ENCODE results near the gene YWHAB. TPM values are rescaled to one million over a fixed set of nuclear protein-coding genes. Genes with fewer than 3 reads are reported as not detected.

Gene YWHAB
- total RNA-seq, 1 experiment from 2014 or later: 69.2 TPM

GRCh38 chr20:44888226-44889103 lies 3.0 kb downstream of the YWHAB start:
- Histone ChIP-seq H3K27me3 (ENCODE audit: control insufficient read depth, insufficient read depth, low read length) (no peaks in the 10 kb centered on the region; the same call in 1 of the 2 replicates), H3K36me3 (replicated peaks; ENCODE audit: control insufficient read depth, insufficient read depth, low read length) (no peaks in the 10 kb centered on the region; the same call in 1 of the 2 replicates), H3K4me3 (ENCODE audit: insufficient read depth, low read depth, low read length) (no peak overlapping the region)
- DNase-seq: no peak

DNA sequence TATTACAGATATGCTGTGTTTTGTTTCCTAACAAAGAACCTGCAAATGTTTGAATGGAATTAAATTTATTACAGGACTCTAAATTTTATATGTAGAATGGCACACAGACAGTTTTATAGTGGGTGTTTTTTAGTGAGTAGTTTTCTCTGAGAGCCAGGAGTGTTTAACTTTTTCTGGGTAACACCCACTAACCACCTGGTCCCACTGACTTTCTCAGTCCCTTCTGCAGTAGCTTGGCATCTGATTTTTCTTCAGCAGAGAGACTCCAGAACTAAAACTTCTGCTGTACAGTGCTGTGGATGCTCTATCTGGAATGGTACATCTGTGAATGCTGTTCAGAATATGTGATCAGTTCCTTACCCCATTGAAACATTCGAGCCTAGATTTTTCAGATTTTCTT lies 6.3 kb downstream of the YWHAB start:
- H3K4me3 ChIP-seq (ENCODE audit: insufficient read depth, low read depth, low read length): no peak overlapping the region
- no peak for DNase-seq
- no peaks in the 10 kb centered on the region for H3K27me3 ChIP-seq (ENCODE audit: control insufficient read depth, insufficient read depth, low read length)
- H3K36me3 ChIP-seq (replicated peaks; ENCODE audit: control insufficient read depth, insufficient read depth, low read length): no peaks in the 10 kb centered on the region; the same call in 1 of the 2 replicates

GRCh38 chr20:44894959-44895358 lies 9.5 kb downstream of the YWHAB start:
- no peaks in the 10 kb centered on the region for H3K27me3 ChIP-seq (ENCODE audit: control insufficient read depth, insufficient read depth, low read length)
- no peak for DNase-seq
- no peak overlapping the region for H3K4me3 ChIP-seq (ENCODE audit: insufficient read depth, low read depth, low read length)
- no peaks in the 10 kb centered on the region for H3K36me3 ChIP-seq (replicated peaks; ENCODE audit: control insufficient read depth, insufficient read depth, low read length)

GRCh38 chr20:44896583-44896982 lies 11.1 kb downstream of the YWHAB start:
- Histone ChIP-seq H3K4me3 (ENCODE audit: insufficient read depth, low read depth, low read length) (no peak overlapping the region), H3K27me3 (ENCODE audit: control insufficient read depth, insufficient read depth, low read length) (no peaks in the 10 kb centered on the region), H3K36me3 (replicated peaks; ENCODE audit: control insufficient read depth, insufficient read depth, low read length) (peaks cover 4% of the 10 kb centered on the region)
- DNase-seq: no peak

GRCh38 chr20:44897133-44897532 lies 11.6 kb downstream of the YWHAB start:
- Histone ChIP-seq H3K27me3 (ENCODE audit: control insufficient read depth, insufficient read depth, low read length) (no peaks in the 10 kb centered on the region), H3K36me3 (replicated peaks; ENCODE audit: control insufficient read depth, insufficient read depth, low read length) (peaks cover 8% of the 10 kb centered on the region), H3K4me3 (ENCODE audit: insufficient read depth, low read depth, low read length) (no peak overlapping the region)
- DNase-seq: no peak

DNA sequence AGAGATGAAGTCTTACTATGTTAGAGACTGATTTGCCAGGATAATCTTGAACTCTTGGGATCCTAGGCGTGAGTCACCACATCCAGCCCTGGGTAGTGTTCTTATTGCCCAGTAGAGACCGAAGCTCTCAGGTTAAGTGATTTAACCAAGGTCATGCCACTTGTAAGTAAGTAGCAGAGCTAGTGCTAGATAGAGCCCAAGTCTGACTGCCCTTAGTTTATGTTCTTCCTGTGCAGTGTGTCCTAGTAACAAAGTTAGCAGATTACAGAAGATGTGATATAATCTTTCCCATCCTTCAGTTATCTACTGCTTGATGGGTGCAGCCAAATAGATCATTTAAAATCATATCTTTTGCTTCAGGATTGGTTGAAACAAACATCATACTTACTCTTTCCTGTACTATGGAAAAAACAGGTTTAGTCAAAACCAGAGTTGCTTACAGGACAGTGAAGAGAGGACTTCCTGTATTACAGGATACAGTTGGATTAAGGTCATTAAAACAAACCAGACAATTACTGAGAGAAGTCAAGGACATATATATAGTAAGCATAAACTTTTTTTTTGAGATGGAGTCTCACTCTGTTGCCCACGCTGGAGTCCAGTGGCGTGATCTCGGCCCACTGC lies 14.8 kb downstream of the YWHAB start:
- Histone ChIP-seq H3K4me3 (ENCODE audit: insufficient read depth, low read depth, low read length) (no peak overlapping the region), H3K27me3 (ENCODE audit: control insufficient read depth, insufficient read depth, low read length) (no peaks in the 10 kb centered on the region), H3K36me3 (replicated peaks; ENCODE audit: control insufficient read depth, insufficient read depth, low read length) (peaks cover 23% of the 10 kb centered on the region)
- DNase-seq: no peak

DNA sequence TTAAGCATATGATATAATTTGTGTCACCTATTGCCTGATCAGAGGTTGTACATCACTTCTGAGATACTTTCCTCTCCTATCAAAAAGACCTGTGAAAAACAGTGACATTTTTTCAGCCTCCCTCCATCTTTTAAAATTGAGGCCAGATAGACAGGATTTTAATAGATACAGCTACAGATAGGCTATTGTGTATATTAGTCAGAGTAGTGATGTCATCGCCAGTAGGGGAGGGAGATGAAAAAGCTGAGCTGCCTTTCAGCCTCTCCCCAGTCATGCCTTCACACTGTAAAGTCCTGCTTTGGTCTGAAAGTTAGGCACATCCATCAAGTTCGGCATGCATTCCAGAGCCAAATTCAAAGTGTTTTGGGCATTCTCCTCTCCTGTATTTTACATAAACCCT lies 16.5 kb downstream of the YWHAB start:
- H3K27me3 ChIP-seq (ENCODE audit: control insufficient read depth, insufficient read depth, low read length): no peaks in the 10 kb centered on the region
- no peak for DNase-seq
- H3K36me3 ChIP-seq (replicated peaks; ENCODE audit: control insufficient read depth, insufficient read depth, low read length): peaks cover 32% of the 10 kb centered on the region
- H3K4me3 ChIP-seq (ENCODE audit: insufficient read depth, low read depth, low read length): no peak overlapping the region

- no peaks in the 10 kb centered on the region for H3K27me3 ChIP-seq (ENCODE audit: control insufficient read depth, insufficient read depth, low read length)
- H3K36me3 ChIP-seq (replicated peaks; ENCODE audit: control insufficient read depth, insufficient read depth, low read length): peaks cover 39% of the 10 kb centered on the region
- no peak overlapping the region for H3K4me3 ChIP-seq (ENCODE audit: insufficient read depth, low read depth, low read length)
- DNase-seq: no peak
These were observed 18.9 kb downstream of the YWHAB start for GRCh38 chr20:44904377-44904776.

GRCh38 chr20:44908987-44909871 lies 23.7 kb downstream of the YWHAB start:
- Histone ChIP-seq H3K4me3 (ENCODE audit: insufficient read depth, low read depth, low read length) (peak overlapping the region; percentile 25), H3K27me3 (ENCODE audit: control insufficient read depth, insufficient read depth, low read length) (no peaks in the 10 kb centered on the region), H3K36me3 (replicated peaks; ENCODE audit: control insufficient read depth, insufficient read depth, low read length) (peaks cover 38% of the 10 kb centered on the region)
- DNase-seq: peak; percentile 18

DNA sequence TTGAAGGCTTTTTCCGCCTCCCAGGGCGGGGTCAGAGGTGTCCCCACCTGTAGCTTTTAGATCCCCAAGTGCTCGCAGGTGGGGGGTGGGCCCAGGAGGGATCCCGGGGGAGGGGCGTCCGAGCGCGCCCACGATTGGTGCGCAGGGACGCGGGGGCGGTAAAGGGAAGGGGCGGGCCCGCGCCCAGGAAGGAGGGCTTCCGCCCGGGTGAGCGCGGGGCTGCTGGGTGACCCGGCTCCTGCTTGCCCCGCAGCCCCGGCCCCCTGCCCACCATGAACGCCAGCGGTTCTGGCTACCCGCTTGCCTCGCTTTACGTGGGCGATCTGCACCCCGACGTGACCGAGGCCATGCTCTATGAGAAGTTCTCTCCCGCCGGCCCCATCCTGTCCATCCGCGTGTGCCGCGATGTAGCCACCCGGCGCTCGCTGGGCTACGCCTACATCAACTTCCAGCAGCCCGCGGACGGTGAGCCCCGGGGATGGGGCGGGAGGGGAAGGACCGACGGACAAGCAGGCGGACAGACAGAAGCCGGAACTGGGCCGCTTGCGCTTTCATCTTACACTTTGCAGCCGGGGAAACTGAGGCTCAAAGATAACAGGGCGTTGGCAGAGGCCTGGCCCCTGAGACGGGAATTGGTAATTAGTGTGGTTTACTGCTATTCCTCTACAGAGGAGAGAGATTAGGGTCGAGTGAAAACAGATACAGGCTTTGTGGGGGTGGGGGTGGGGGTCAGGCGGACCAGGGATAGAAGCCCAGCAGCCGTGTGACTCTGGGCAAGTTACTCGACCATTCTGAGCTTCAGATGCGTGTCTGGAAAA lies 24.6 kb downstream of the YWHAB start, which contains the start of gene PABPC1L:
Gene PABPC1L, plus strand, starts transcription at position 189 of the 818 bp plus-strand sequence. Its CDS starts 84 bp downstream, at position 273.
- peak; percentile 98 for DNase-seq
- Histone ChIP-seq H3K27me3 (ENCODE audit: control insufficient read depth, insufficient read depth, low read length) (no peaks in the 10 kb centered on the region), H3K36me3 (replicated peaks; ENCODE audit: control insufficient read depth, insufficient read depth, low read length) (peaks cover 38% of the 10 kb centered on the region), H3K4me3 (ENCODE audit: insufficient read depth, low read depth, low read length) (peak within 1 kb of the TSS; percentile 82)

DNA sequence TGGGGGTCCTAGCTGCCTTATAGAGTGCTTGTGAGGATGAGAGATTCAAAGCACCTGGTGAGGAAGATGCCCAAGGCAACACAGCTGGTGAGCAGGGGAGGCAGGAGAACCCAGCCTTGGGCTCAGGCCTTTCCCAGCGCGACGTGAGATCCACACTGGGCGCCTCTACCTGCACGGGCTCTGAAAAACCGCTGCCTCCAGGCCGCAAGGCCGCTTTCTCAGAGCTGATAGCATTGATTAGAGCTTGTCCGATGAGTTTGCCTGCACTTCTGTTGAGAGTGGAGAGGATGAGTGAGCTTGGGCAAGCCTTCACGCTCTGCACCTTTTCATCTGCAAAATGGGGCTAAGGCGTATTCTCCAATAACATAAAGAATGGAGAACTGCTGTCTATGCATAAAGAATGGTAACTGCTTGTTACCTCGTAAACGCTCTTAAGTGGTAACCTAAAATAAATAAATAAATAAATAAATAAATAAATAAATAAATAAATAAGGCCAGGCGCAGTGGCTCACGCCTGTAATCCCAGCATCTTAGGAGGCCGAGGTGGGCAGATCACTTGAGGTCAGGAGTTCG lies 25.3 kb downstream of the YWHAB start:
- Histone ChIP-seq H3K4me3 (ENCODE audit: insufficient read depth, low read depth, low read length) (peak overlapping the region; percentile 82), H3K27me3 (ENCODE audit: control insufficient read depth, insufficient read depth, low read length) (no peaks in the 10 kb centered on the region), H3K36me3 (replicated peaks; ENCODE audit: control insufficient read depth, insufficient read depth, low read length) (peaks cover 36% of the 10 kb centered on the region)
- peak; percentile 62 for DNase-seq

DNA sequence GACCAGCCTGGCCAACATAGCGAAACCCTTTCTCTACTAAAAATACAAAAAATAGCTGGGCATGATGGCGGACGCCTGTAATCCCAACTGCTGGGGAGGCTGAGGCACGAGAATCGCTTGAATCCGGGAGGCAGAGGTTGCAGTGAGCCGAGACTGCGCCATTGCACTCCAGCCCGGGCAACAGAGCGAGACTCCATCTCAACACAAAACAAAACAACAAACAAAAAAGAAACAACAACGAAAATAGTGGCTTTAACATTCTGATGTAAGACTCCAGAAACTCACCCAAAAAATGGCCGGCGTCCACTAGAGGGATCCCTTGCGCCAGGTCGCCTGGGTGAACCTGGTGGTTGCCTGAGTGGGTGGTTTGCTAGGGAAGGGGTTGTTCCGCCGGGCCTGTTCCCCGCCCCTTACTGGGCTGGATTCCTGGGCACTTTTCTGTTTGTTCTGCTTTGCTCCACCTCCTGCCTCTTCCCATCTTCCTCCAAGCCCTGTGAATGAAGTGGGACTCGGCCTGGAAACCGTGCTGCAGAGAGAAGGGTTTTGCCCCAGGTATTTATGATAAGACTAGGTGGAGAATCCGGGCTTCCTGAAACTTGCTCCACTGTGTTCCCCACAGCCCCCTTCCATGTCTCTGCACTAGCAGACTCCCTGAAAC lies 25.9 kb downstream of the YWHAB start:
- Histone ChIP-seq H3K36me3 (replicated peaks; ENCODE audit: control insufficient read depth, insufficient read depth, low read length) (peaks cover 35% of the 10 kb centered on the region), H3K4me3 (ENCODE audit: insufficient read depth, low read depth, low read length) (no peak overlapping the region), H3K27me3 (ENCODE audit: control insufficient read depth, insufficient read depth, low read length) (no peaks in the 10 kb centered on the region)
- peak; percentile 92 for DNase-seq

DNA sequence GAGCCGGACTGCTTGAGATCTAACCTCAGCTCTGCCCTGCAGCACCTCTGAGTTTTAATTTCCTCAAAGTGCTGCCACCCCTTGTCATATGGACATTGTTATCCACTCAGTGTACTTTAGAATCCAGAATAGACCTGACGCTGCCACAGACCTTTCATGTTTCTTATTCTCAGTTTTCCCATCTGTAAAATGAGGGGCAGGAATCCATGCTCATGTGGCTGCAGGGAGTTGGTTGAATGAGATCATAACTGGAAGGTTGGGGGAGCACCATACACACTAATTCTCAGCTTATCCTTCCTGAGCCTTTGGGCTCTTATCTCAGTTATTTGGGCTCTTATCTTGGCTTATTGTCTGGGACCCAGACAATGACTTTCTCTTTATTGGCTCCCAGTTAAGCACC lies 26.7 kb downstream of the YWHAB start:
- no peak for DNase-seq
- Histone ChIP-seq H3K36me3 (replicated peaks; ENCODE audit: control insufficient read depth, insufficient read depth, low read length) (peaks cover 34% of the 10 kb centered on the region), H3K4me3 (ENCODE audit: insufficient read depth, low read depth, low read length) (no peak overlapping the region), H3K27me3 (ENCODE audit: control insufficient read depth, insufficient read depth, low read length) (no peaks in the 10 kb centered on the region)
